HCT116 (cell line): Measurements from ENCODE around the gene EHF.

Experiments
- CTCF ChIP-seq, 3 experiments: fragments of 200-600 bp in 1 of 3; sonication (generic) in 1 of 3; IDR thresholded peaks in 2 of 3; conservative IDR thresholded peaks in 1 of 3; 2 replicates each; pipeline ENCODE4 v1.5.1; 2012 to 2017; ENCODE audit warnings: low read depth in 2 of 3, low read length in 2 of 3, antibody characterized with exemption in 1 of 3, borderline replicate concordance in 1 of 3, control low read depth in 1 of 3, mild to moderate bottlenecking in 1 of 3, mixed read lengths in 1 of 3, mixed run types in 1 of 3, moderate library complexity in 1 of 3; ENCODE audit not compliant: insufficient read depth in 1 of 3
- EZH2 ChIP-seq: fragments of 200-600 bp; sonication (generic); IDR thresholded peaks from 2 replicates; pipeline ENCODE4 v1.6.1; 2017; ENCODE audit warnings: antibody characterized with exemption, mixed run types
- EZH2phosphoT487 ChIP-seq: fragments of 200-600 bp; IDR thresholded peaks from 2 replicates; pipeline ENCODE4 v1.6.1; 2018; ENCODE audit warnings: antibody characterized with exemption, borderline replicate concordance
- FOSL1 ChIP-seq: IDR thresholded peaks from 2 replicates; pipeline ENCODE4 v1.6.1; 2012; ENCODE audit warnings: low read depth
- MAX ChIP-seq: IDR thresholded peaks from 2 replicates; pipeline ENCODE4 v1.6.1; 2012
- POLR2A ChIP-seq: IDR thresholded peaks from 2 replicates; pipeline ENCODE4 v1.7.0; 2011; ENCODE audit warnings: borderline replicate concordance; ENCODE audit not compliant: insufficient read depth, insufficient read length; ENCODE audit errors: extremely low read depth
- POLR2AphosphoS5 ChIP-seq: IDR thresholded peaks from 2 replicates; pipeline ENCODE4 v1.6.1; 2011; ENCODE audit warnings: mild to moderate bottlenecking, low read depth, low read length, moderate library complexity
- SIN3A ChIP-seq: IDR thresholded peaks from 2 replicates; pipeline ENCODE4 v1.6.1; 2012; ENCODE audit warnings: low read depth
- YY1 ChIP-seq: IDR thresholded peaks from 2 replicates; pipeline ENCODE4 v1.6.1; 2011; ENCODE audit warnings: low read length, low read depth, moderate library complexity, mild to moderate bottlenecking; ENCODE audit not compliant: insufficient replicate concordance; ENCODE audit errors: extremely low read depth

GRCh38 chr11:34647532-34647931 is 26.6 kb downstream of the EHF start:
- no peak for TF ChIP-seq POLR2A
- no peak for TF ChIP-seq POLR2AphosphoS5
- no peak for TF ChIP-seq CTCF (IDR thresholded peaks at IDR 0.05 in 2 of 3, conservative IDR thresholded peaks at IDR 0.05 in 1 of 3; ENCODE audit: borderline replicate concordance in 1 of 3, insufficient read depth in 1 of 3, low read depth in 2 of 3, low read length in 2 of 3)
- no peak for TF ChIP-seq EZH2phosphoT487
- no peak for TF ChIP-seq SIN3A
- no peak for TF ChIP-seq YY1
- TF ChIP-seq MAX = no peak
- TF ChIP-seq EZH2 = no peak
- no peak for TF ChIP-seq FOSL1
